ENCODE data around the gene NUDT8.

DNA sequence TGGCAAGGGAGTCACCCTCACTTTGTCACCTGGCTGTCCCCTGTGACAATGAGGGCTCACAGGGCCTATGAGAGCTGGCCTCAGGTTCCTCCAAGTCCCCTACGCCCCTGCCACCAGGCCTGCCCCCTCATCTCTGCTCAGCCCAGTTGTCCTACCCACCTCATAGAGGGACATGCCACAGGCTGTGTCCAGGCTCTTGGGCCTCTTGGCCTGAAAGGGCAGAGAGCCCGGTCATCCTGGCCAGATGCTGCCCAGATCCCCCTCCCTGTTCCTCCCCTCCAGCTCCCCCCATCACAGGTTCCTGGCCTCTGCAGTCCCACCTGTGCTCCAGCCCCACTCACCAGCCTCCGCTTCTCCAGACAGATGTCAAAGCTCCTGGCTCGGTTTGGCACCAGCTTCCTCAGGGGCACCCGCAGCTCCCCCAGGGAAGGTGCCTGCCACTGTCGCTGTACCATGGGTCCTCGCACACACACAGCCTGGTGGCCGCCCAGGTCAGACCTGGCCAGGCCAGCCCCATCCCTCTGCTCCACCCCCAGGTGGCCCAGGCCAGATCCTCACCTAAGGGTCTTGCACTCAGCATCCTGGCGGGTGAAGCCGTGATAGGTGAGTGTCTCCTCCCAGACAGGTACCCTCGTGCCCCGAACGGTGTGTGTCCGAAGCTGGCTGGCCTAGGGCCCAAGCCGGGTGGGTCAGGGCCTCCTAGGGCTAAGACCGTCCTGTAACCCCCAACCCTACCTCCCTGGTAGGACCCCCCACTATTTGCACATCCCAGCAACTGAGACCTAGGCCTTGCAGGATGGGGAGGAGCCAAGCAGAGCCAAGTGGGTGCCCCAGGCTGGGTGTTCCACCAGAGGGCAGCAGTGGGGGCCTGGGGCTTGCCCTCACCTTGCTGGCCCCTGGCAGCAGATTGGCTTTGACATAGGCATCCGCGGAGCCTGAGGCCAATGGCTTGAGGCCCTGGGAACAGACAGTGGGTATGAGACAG is 14.7 kb downstream of the NUDT8 start:
- TF ChIP-seq, protein P1, sequence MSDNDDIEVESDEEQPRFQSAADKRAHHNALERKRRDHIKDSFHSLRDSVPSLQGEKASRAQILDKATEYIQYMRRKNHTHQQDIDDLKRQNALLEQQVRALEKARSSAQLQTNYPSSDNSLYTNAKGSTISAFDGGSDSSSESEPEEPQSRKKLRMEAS (IDR thresholded peaks at IDR 0.05) = no peak
- no peak for TF ChIP-seq SIN3A (conservative IDR thresholded peaks at IDR 0.05 in 1 of 2, IDR thresholded peaks at IDR 0.05 in 1 of 2; ENCODE audit: low read depth in 1 of 2, low read length in 2 of 2)
- no peak for TF ChIP-seq EP300 (IDR thresholded peaks at IDR 0.05; ENCODE audit: borderline replicate concordance in 1 of 2, low read depth in 2 of 2, low read length in 2 of 2)
- TF ChIP-seq, protein P2, sequence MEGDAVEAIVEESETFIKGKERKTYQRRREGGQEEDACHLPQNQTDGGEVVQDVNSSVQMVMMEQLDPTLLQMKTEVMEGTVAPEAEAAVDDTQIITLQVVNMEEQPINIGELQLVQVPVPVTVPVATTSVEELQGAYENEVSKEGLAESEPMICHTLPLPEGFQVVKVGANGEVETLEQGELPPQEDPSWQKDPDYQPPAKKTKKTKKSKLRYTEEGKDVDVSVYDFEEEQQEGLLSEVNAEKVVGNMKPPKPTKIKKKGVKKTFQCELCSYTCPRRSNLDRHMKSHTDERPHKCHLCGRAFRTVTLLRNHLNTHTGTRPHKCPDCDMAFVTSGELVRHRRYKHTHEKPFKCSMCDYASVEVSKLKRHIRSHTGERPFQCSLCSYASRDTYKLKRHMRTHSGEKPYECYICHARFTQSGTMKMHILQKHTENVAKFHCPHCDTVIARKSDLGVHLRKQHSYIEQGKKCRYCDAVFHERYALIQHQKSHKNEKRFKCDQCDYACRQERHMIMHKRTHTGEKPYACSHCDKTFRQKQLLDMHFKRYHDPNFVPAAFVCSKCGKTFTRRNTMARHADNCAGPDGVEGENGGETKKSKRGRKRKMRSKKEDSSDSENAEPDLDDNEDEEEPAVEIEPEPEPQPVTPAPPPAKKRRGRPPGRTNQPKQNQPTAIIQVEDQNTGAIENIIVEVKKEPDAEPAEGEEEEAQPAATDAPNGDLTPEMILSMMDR (IDR thresholded peaks at IDR 0.05; ENCODE audit: control extremely low read depth in 1 of 3, insufficient read depth in 1 of 3, low read depth in 1 of 3, low read length in 3 of 3) = peak in 2 of 3 experiments; percentile 83 to 92; a peak in 3 of 4 replicates
